ENCODE data around the gene USP30.

Gene USP30

GRCh38 chr12:109054520-109054919 lies 2.1 kb downstream of the USP30 start:
- H3K9ac ChIP-seq (ENCODE audit: insufficient read length, low read depth) = no peak overlapping the region
- no peaks in the 10 kb centered on the region for H3K4me1 ChIP-seq (ENCODE audit: insufficient read depth, insufficient read length)
- no peak overlapping the region for H3K4me3 ChIP-seq (ENCODE audit: insufficient read length, low read depth)
- H3K27me3 ChIP-seq (ENCODE audit: insufficient read depth, insufficient read length) = no peaks in the 10 kb centered on the region
- DNase-seq (ENCODE audit: low read depth, low spot score) = no peak
- no peak for TF ChIP-seq SUZ12 (IDR thresholded peaks at IDR 0.05; ENCODE audit: extremely low read depth, insufficient read depth, insufficient read length)
- no peak for TF ChIP-seq YY1 (IDR thresholded peaks at IDR 0.05; ENCODE audit: insufficient read depth, insufficient read length)
- no peak for TF ChIP-seq ZNF274 (IDR thresholded peaks at IDR 0.05; ENCODE audit: low read depth, low read length)
- H3K9me3 ChIP-seq (ENCODE audit: insufficient read depth, low read length) = no peaks in the 10 kb centered on the region
- H3K36me3 ChIP-seq (ENCODE audit: insufficient read depth, insufficient read length, low read length) = peaks cover 6% of the 10 kb centered on the region

GRCh38 chr12:109056891-109057290 lies 4.5 kb downstream of the USP30 start:
- Histone ChIP-seq H3K27me3 (ENCODE audit: insufficient read depth, insufficient read length) (no peaks in the 10 kb centered on the region), H3K36me3 (ENCODE audit: insufficient read depth, insufficient read length, low read length) (peaks cover 6% of the 10 kb centered on the region), H3K4me3 (ENCODE audit: insufficient read length, low read depth) (no peak overlapping the region), H3K9me3 (ENCODE audit: insufficient read depth, low read length) (no peaks in the 10 kb centered on the region), H3K4me1 (ENCODE audit: insufficient read depth, insufficient read length) (no peaks in the 10 kb centered on the region), H3K9ac (ENCODE audit: insufficient read length, low read depth) (no peak overlapping the region)
- no peak for TF ChIP-seq ZNF274 (IDR thresholded peaks at IDR 0.05; ENCODE audit: low read depth, low read length)
- no peak for TF ChIP-seq YY1 (IDR thresholded peaks at IDR 0.05; ENCODE audit: insufficient read depth, insufficient read length)
- no peak for TF ChIP-seq SUZ12 (IDR thresholded peaks at IDR 0.05; ENCODE audit: extremely low read depth, insufficient read depth, insufficient read length)
- no peak for DNase-seq (ENCODE audit: low read depth, low spot score)

DNA sequence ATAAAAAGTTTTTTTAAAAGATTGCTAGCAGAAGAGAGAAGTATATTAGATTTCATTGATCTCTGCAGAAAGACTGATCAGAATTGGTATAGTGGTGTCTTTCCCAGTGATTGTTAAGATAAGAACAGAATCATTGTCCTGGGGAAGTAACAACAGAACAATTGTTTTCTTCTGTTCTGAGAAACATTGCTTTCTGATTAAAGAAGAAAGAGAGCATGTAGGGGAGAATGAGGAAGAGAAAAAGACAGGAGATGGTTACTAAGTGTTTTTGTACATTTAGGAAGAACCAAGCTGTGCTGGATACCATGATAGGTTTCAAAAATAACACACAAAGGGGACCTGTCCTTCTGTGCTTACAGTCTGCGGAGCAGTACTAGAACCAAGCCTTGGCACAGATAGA lies 5.0 kb downstream of the USP30 start:
- TF ChIP-seq ZNF274 (IDR thresholded peaks at IDR 0.05; ENCODE audit: low read depth, low read length) (no peak), YY1 (IDR thresholded peaks at IDR 0.05; ENCODE audit: insufficient read depth, insufficient read length) (no peak), SUZ12 (IDR thresholded peaks at IDR 0.05; ENCODE audit: extremely low read depth, insufficient read depth, insufficient read length) (no peak)
- Histone ChIP-seq H3K27me3 (ENCODE audit: insufficient read depth, insufficient read length) (no peaks in the 10 kb centered on the region), H3K4me1 (ENCODE audit: insufficient read depth, insufficient read length) (no peaks in the 10 kb centered on the region), H3K4me3 (ENCODE audit: insufficient read length, low read depth) (no peak overlapping the region), H3K9me3 (ENCODE audit: insufficient read depth, low read length) (no peaks in the 10 kb centered on the region), H3K36me3 (ENCODE audit: insufficient read depth, insufficient read length, low read length) (peaks cover 6% of the 10 kb centered on the region), H3K9ac (ENCODE audit: insufficient read length, low read depth) (no peak overlapping the region)
- no peak for DNase-seq (ENCODE audit: low read depth, low spot score)

- no peak overlapping the region for H3K9ac ChIP-seq (ENCODE audit: insufficient read length, low read depth)
- H3K36me3 ChIP-seq (ENCODE audit: insufficient read depth, insufficient read length, low read length) = peaks cover 6% of the 10 kb centered on the region
- no peaks in the 10 kb centered on the region for H3K4me1 ChIP-seq (ENCODE audit: insufficient read depth, insufficient read length)
- peaks cover 6% of the 10 kb centered on the region; the same call in 1 of the 2 replicates for H3K9me3 ChIP-seq (ENCODE audit: insufficient read depth, low read length)
- no peak overlapping the region for H3K4me3 ChIP-seq (ENCODE audit: insufficient read length, low read depth)
- DNase-seq (ENCODE audit: low read depth, low spot score) = no peak
- H3K27me3 ChIP-seq (ENCODE audit: insufficient read depth, insufficient read length) = no peaks in the 10 kb centered on the region
- TF ChIP-seq YY1 (IDR thresholded peaks at IDR 0.05; ENCODE audit: insufficient read depth, insufficient read length) = no peak
- TF ChIP-seq SUZ12 (IDR thresholded peaks at IDR 0.05; ENCODE audit: extremely low read depth, insufficient read depth, insufficient read length) = no peak
- TF ChIP-seq ZNF274 (IDR thresholded peaks at IDR 0.05; ENCODE audit: low read depth, low read length) = no peak
Observed at GRCh38 chr12:109058773-109059172, 6.4 kb downstream of the USP30 start.

GRCh38 chr12:109064143-109064542 lies 11.8 kb downstream of the USP30 start:
- no peaks in the 10 kb centered on the region for H3K4me1 ChIP-seq (ENCODE audit: insufficient read depth, insufficient read length)
- no peak for DNase-seq (ENCODE audit: low read depth, low spot score)
- no peak overlapping the region for H3K9ac ChIP-seq (ENCODE audit: insufficient read length, low read depth)
- TF ChIP-seq SUZ12 (IDR thresholded peaks at IDR 0.05; ENCODE audit: extremely low read depth, insufficient read depth, insufficient read length) = no peak
- TF ChIP-seq ZNF274 (IDR thresholded peaks at IDR 0.05; ENCODE audit: low read depth, low read length) = no peak
- TF ChIP-seq YY1 (IDR thresholded peaks at IDR 0.05; ENCODE audit: insufficient read depth, insufficient read length) = no peak
- H3K4me3 ChIP-seq (ENCODE audit: insufficient read length, low read depth) = no peak overlapping the region
- peaks cover 15% of the 10 kb centered on the region for H3K36me3 ChIP-seq (ENCODE audit: insufficient read depth, insufficient read length, low read length)
- peaks cover 6% of the 10 kb centered on the region; the same call in 1 of the 2 replicates for H3K9me3 ChIP-seq (ENCODE audit: insufficient read depth, low read length)
- H3K27me3 ChIP-seq (ENCODE audit: insufficient read depth, insufficient read length) = no peaks in the 10 kb centered on the region

DNA sequence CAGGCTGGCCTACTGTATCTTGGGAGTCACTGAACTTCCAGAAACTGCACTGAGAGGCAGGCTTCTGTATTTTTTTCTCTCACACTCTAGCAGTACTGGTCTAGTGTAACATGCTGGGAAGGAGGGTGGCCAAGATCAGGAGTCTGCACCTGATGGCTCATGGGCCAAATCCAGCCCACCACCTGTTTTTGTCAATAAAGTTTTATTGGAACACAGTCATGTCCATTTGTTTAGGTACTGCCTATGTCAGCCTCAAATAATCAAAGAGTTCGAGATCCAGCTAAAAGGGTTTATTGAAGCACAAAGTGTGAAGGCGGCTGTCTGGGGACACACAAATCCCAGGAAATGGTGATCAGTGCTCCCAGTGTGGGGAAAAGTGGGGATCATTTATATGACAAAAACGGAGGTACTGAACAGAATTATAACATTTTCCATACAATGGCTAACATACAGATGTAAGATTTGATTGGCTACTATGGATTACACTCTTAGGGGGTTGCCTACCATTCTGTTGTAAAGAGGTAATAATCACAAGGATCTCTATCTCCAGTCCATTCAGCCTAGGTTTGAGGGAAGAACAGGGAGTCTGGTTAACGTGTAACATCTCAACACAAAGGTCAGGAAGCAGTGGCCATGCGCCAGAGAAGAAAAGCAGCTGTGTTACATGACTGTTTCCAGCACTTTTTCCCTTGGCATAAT lies 12.9 kb downstream of the USP30 start:
- H3K9ac ChIP-seq (ENCODE audit: insufficient read length, low read depth) = no peak overlapping the region
- no peak for DNase-seq (ENCODE audit: low read depth, low spot score)

DNA sequence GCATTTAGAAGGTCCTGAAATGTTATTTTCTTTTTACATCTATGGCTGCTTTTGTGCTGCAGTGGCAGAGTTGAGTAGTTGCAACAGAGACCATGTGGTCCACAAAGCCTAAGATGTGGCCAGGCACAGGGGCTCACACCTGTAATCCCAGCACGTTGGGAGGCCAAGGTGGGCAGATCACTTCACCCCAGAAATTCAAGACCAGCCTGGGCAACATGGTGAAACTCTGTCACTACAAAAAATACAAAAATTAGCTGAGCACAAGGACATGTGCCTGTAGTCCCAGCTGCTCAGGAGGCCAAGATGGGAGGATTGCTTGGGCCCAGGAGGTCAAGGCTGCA lies 13.4 kb downstream of the USP30 start:
- Histone ChIP-seq H3K4me3 (ENCODE audit: insufficient read length, low read depth) (no peak overlapping the region), H3K36me3 (ENCODE audit: insufficient read depth, insufficient read length, low read length) (peaks cover 18% of the 10 kb centered on the region), H3K9ac (ENCODE audit: insufficient read length, low read depth) (no peak overlapping the region), H3K4me1 (ENCODE audit: insufficient read depth, insufficient read length) (no peaks in the 10 kb centered on the region), H3K9me3 (ENCODE audit: insufficient read depth, low read length) (peaks cover 6% of the 10 kb centered on the region; the same call in 1 of the 2 replicates), H3K27me3 (ENCODE audit: insufficient read depth, insufficient read length) (no peaks in the 10 kb centered on the region)
- no peak for DNase-seq (ENCODE audit: low read depth, low spot score)
- no peak for TF ChIP-seq SUZ12 (IDR thresholded peaks at IDR 0.05; ENCODE audit: extremely low read depth, insufficient read depth, insufficient read length)
- no peak for TF ChIP-seq YY1 (IDR thresholded peaks at IDR 0.05; ENCODE audit: insufficient read depth, insufficient read length)
- no peak for TF ChIP-seq ZNF274 (IDR thresholded peaks at IDR 0.05; ENCODE audit: low read depth, low read length)

More for the DNA sequence above, 12.9 kb downstream of the USP30 start:
- peaks cover 6% of the 10 kb centered on the region; the same call in 1 of the 2 replicates for H3K9me3 ChIP-seq (ENCODE audit: insufficient read depth, low read length)
- no peak for TF ChIP-seq YY1 (IDR thresholded peaks at IDR 0.05; ENCODE audit: insufficient read depth, insufficient read length)
- TF ChIP-seq SUZ12 (IDR thresholded peaks at IDR 0.05; ENCODE audit: extremely low read depth, insufficient read depth, insufficient read length) = no peak
- no peak for TF ChIP-seq ZNF274 (IDR thresholded peaks at IDR 0.05; ENCODE audit: low read depth, low read length)
- H3K4me1 ChIP-seq (ENCODE audit: insufficient read depth, insufficient read length) = no peaks in the 10 kb centered on the region
- peaks cover 15% of the 10 kb centered on the region for H3K36me3 ChIP-seq (ENCODE audit: insufficient read depth, insufficient read length, low read length)
- no peaks in the 10 kb centered on the region for H3K27me3 ChIP-seq (ENCODE audit: insufficient read depth, insufficient read length)
- H3K4me3 ChIP-seq (ENCODE audit: insufficient read length, low read depth) = no peak overlapping the region

Measured in NT2/D1 (cell line).